Smooth muscle cell of the umbilical artery (primary cell): ENCODE results near the gene OR10J1. TPM values are rescaled to one million over a fixed set of nuclear protein-coding genes. Genes with fewer than 3 reads are reported as not detected.

Experiments
- total RNA-seq: library from RNA; depleted of rRNA; stranded (reverse); fragments of >200 nt; gene quantifications from 2 replicates; pipeline ENCODE4 v1.2.3, GENCODE V29; 2014

OR10J1 gene
- total RNA-seq = not detected in 2 replicates

GRCh38 chr1:159439422-159439821 is at the start of gene OR10J1:
Gene OR10J1 (plus strand): TSS chr1:159439722. CDS start chr1:159439792, 70 bp downstream.

GRCh38 chr1:159431904-159432303 is 7.6 kb upstream of the OR10J1 start, which contains the start of gene OR10J4:
Gene OR10J4 (plus strand): TSS chr1:159432204.

Other genes starting within 250 kb of the OR10J1 start
- not detected in 2 replicates for gene ACKR1, start 234.8 kb upstream of the OR10J1 start, total RNA-seq
- not detected in 2 replicates for gene FCER1A, start 137.4 kb upstream of the OR10J1 start, total RNA-seq
- not detected in 2 replicates for gene OR10J4, start 7.5 kb upstream of the OR10J1 start, total RNA-seq
- gene OR10J5, start 96.3 kb downstream of the OR10J1 start, total RNA-seq = not detected in 2 replicates
- gene APCS, start 148.1 kb downstream of the OR10J1 start, total RNA-seq = not detected in 2 replicates